Measurements from ENCODE around the gene NEUROG1.
"Not testable (repeated sequence)": the region's sequence is repeated elsewhere in the genome, so short reads cannot be mapped to it uniquely, and the experiment has no call there.

The NEUROG1 gene

GRCh38 chr5:135497971-135498636 is 37.7 kb downstream of the NEUROG1 start:
- no peak for DNase-seq (ENCODE audit: extremely low read depth in 1 of 2, low read depth in 1 of 2)

GRCh38 chr5:135495531-135495930 is 40.2 kb downstream of the NEUROG1 start:
- DNase-seq (ENCODE audit: extremely low read depth in 1 of 2, low read depth in 1 of 2): not testable (repeated sequence)

- DNase-seq (ENCODE audit: extremely low read depth in 1 of 2, low read depth in 1 of 2): no peak
These were observed 41.6 kb downstream of the NEUROG1 start for GRCh38 chr5:135494196-135494595.

- no peak for DNase-seq (ENCODE audit: extremely low read depth in 1 of 2, low read depth in 1 of 2)
These were observed 42.2 kb downstream of the NEUROG1 start for GRCh38 chr5:135493406-135494180.

GRCh38 chr5:135492319-135492626 is 43.5 kb downstream of the NEUROG1 start:
- DNase-seq (ENCODE audit: extremely low read depth in 1 of 2, low read depth in 1 of 2): no peak

GRCh38 chr5:135491552-135492318 is 44.0 kb downstream of the NEUROG1 start:
- no peak for DNase-seq (ENCODE audit: extremely low read depth in 1 of 2, low read depth in 1 of 2)

GRCh38 chr5:135491038-135491551 is 44.7 kb downstream of the NEUROG1 start:
- no peak for DNase-seq (ENCODE audit: extremely low read depth in 1 of 2, low read depth in 1 of 2)

- DNase-seq (ENCODE audit: extremely low read depth in 1 of 2, low read depth in 1 of 2): no peak
These were observed 45.3 kb downstream of the NEUROG1 start for GRCh38 chr5:135490245-135491037.

- no peak for DNase-seq (ENCODE audit: extremely low read depth in 1 of 2, low read depth in 1 of 2)
These were observed 46.1 kb downstream of the NEUROG1 start for GRCh38 chr5:135489466-135490244.

GRCh38 chr5:135488727-135489465 is 46.9 kb downstream of the NEUROG1 start:
- no peak for DNase-seq (ENCODE audit: extremely low read depth in 1 of 2, low read depth in 1 of 2)

GRCh38 chr5:135487839-135488514 is 47.8 kb downstream of the NEUROG1 start:
- DNase-seq (ENCODE audit: extremely low read depth in 1 of 2, low read depth in 1 of 2): no peak

GRCh38 chr5:135487037-135487395 is 48.7 kb downstream of the NEUROG1 start:
- no peak for DNase-seq (ENCODE audit: extremely low read depth in 1 of 2, low read depth in 1 of 2)

- DNase-seq (ENCODE audit: extremely low read depth in 1 of 2, low read depth in 1 of 2): no peak
These were observed 49.4 kb downstream of the NEUROG1 start for GRCh38 chr5:135486131-135487036.

- DNase-seq (ENCODE audit: extremely low read depth in 1 of 2, low read depth in 1 of 2): no peak
These were observed 51.1 kb downstream of the NEUROG1 start for GRCh38 chr5:135484674-135485086.
